ENCODE results near the gene MYO5B.
"Not testable (repeated sequence)": the region's sequence is repeated elsewhere in the genome, so short reads cannot be mapped to it uniquely, and the experiment has no call there.

The MYO5B gene

GRCh38 chr18:49833814-49834213 lies 361.1 kb downstream of the MYO5B start:
- no peak for DNase-seq (ENCODE audit: low read depth)

- DNase-seq (ENCODE audit: low read depth) = no peak
Observed at GRCh38 chr18:49832221-49832647, 362.7 kb downstream of the MYO5B start.

GRCh38 chr18:49827996-49828395 lies 367.0 kb downstream of the MYO5B start:
- DNase-seq (ENCODE audit: low read depth) = no peak

- DNase-seq (ENCODE audit: low read depth) = no peak
Observed at GRCh38 chr18:49819823-49820671, 374.9 kb downstream of the MYO5B start.

GRCh38 chr18:49819071-49819662 lies 375.8 kb downstream of the MYO5B start:
- DNase-seq (ENCODE audit: low read depth) = no peak

GRCh38 chr18:49817947-49818346 lies 377.0 kb downstream of the MYO5B start:
- DNase-seq (ENCODE audit: low read depth) = no peak

GRCh38 chr18:49815927-49816326 lies 379.0 kb downstream of the MYO5B start:
- no peak for DNase-seq (ENCODE audit: low read depth)

- peak; percentile 35 for DNase-seq (ENCODE audit: low read depth)
Observed at GRCh38 chr18:49814147-49814499, 380.8 kb downstream of the MYO5B start.

GRCh38 chr18:49813319-49814146 lies 381.4 kb downstream of the MYO5B start, which contains the start of gene ACAA2:
TSS of gene ACAA2 (minus strand) at chr18:49813533. CDS start at chr18:49813484, 49 bp downstream.
- DNase-seq (ENCODE audit: low read depth) = peak; percentile 84

GRCh38 chr18:49813069-49813318 lies 382.0 kb downstream of the MYO5B start:
- DNase-seq (ENCODE audit: low read depth) = peak; percentile 11

- peak; percentile 6 for DNase-seq (ENCODE audit: low read depth)
Observed at GRCh38 chr18:49812286-49813068, 382.5 kb downstream of the MYO5B start.

- DNase-seq (ENCODE audit: low read depth) = no peak
Observed at GRCh38 chr18:49811151-49811938, 383.6 kb downstream of the MYO5B start.

GRCh38 chr18:49808553-49809191 lies 386.3 kb downstream of the MYO5B start:
- not testable (repeated sequence) for DNase-seq (ENCODE audit: low read depth)

- DNase-seq (ENCODE audit: low read depth) = no peak
Observed at GRCh38 chr18:49804096-49804495, 390.9 kb downstream of the MYO5B start.

- no peak for DNase-seq (ENCODE audit: low read depth)
Observed at GRCh38 chr18:49802623-49803022, 392.3 kb downstream of the MYO5B start.

- not testable (repeated sequence) for DNase-seq (ENCODE audit: low read depth)
Observed at GRCh38 chr18:49800491-49800890, 394.5 kb downstream of the MYO5B start.

- not testable (repeated sequence) for DNase-seq (ENCODE audit: low read depth)
Observed at GRCh38 chr18:49799806-49800205, 395.1 kb downstream of the MYO5B start.

- DNase-seq (ENCODE audit: low read depth) = no peak
Observed at GRCh38 chr18:49798001-49798400, 396.9 kb downstream of the MYO5B start.

GRCh38 chr18:49795612-49796552 lies 399.1 kb downstream of the MYO5B start:
- no peak for DNase-seq (ENCODE audit: low read depth)

GRCh38 chr18:49794743-49795142 lies 400.2 kb downstream of the MYO5B start:
- DNase-seq (ENCODE audit: low read depth) = no peak
